Measurements from ENCODE around the gene SMG9. TPM values are rescaled to one million over a fixed set of nuclear protein-coding genes. Genes with fewer than 3 reads are reported as not detected.
"Not testable (repeated sequence)": the region's sequence is repeated elsewhere in the genome, so short reads cannot be mapped to it uniquely, and the experiment has no call there.

SMG9 gene
- total RNA-seq, 1 experiment from 2014 or later: 23.4 TPM

DNA sequence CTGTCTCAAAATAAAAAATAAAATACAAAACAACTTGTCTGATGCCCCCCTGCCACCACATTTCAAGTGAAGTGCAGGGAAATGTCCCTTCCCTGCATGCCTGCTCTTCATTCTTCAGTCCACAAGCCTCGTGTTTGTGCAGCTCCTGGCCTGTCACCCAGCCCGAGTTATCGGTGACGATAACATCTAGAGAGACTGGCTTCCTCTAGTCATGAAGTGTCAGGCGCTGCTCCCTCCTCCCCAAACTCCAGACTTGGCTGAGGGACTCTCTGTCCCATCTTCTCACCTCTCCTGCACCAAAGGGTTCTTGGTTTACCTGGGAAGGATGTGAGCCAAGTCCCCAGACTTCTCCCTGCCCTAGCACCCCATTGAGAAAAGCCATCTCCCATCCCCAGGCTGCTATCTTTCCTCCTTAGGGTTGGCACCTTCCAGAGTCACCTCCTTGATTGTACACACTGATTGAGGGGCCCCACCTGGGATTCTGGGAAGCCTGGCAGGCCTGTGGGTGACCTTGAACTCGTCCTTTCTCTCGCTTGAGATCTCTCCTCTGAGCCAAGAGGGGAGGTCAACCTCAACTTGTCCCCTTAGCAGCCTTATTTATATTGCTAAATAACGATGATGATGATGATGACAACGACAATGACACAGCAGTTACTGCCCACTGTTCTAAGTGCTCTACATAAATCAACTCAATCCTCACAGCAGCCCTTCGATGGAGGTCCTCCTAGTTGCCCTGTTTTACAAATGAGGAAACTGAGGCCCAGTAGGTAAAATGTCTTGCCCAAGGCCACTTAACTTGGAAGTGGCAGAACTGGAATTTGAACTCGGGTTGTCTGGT is 71.7 kb downstream of the SMG9 start:
- DNase-seq (ENCODE audit: low read depth): no peak
- in situ Hi-C loops (cut with HindIII; ENCODE audit: low pct_unique_long_range_greater_than_20kb, low sequenced_read_pairs): no loop called here

DNA sequence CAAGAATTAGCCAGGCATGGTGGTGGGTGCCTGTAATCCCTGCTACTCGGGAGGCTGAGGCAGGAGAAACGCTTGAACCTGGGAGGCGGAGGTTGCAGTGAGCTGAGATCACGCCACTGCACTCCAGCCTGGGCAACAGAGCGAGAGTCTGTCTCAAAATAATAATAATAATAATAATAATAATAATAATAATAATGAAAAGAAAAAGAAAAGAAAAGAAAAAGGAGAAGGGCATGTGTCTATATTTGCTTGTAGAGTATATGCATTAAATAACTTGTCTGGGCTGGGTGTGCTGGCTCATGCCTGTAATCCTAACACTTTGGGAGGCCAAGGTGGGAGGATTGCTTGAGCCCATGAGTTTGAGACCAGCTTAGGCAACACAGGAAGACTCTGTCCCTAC is 72.5 kb downstream of the SMG9 start:
- in situ Hi-C loops (cut with HindIII; ENCODE audit: low pct_unique_long_range_greater_than_20kb, low sequenced_read_pairs); DNase-seq (ENCODE audit: low read depth): not testable (repeated sequence)

DNA sequence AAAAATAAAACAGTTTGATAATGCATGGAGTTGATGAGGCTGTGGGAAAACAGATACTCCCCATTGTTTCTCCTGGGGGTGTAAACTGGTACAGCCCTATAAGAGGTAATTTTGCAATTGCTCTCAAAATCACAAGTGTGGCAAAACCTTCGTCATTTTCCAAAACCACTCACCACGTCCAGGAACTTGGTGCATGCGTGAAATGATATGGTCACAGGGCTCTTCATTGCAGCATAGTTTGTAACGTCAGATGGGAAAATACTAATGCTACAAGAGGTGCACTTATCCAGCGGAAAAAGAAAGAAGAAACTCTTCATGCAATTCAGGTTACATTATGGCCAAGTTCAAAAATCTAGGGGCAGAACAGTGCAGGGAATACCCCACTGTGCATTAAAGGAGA is 72.9 kb downstream of the SMG9 start:
- in situ Hi-C loops (cut with HindIII; ENCODE audit: low pct_unique_long_range_greater_than_20kb, low sequenced_read_pairs): no loop called here
- no peak for DNase-seq (ENCODE audit: low read depth)

DNA sequence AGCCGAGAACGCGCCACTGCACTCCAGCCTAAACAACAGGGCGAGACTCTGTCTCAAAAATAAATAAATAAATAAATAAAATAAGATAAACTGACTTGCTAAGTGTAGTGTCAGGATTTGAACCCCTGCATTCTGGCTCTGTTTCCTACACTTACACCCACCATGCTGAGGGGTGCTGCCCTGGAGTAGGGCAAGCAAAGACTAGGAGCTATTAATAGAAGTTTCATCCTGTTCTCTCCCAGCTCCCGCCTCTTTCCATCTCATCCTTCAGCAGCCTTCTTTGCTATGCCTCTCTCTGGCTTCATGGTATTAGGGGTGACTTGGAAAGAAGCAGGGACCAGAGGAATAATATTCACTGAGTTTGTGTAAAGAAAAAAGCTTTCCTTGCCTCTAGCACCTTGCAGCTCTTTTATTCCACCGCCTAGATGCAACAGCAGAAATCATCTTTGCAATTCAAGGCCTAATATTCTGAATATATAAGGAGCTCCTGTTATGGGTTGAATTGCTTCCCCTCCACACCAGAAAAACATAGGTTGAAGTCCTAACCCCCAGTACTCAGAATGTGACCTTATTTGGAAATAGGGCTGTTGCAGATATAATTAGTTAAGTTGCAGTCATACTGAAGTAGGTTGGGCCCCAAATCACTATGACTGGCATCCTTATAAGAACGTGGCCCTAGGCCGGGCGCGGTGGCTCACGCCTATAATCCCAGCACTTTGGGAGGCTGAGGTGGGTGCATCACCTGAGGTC is 76.1 kb downstream of the SMG9 start:
- in situ Hi-C loops (cut with HindIII; ENCODE audit: low pct_unique_long_range_greater_than_20kb, low sequenced_read_pairs): no loop called here
- DNase-seq (ENCODE audit: low read depth): no peak

Other genes with a start within 250 kb of the SMG9 start
- 206 and 293 TPM in 2 replicates for gene ETHE1, start 227.8 kb downstream of the SMG9 start, total RNA-seq (2014; rRNA removed; shearing (Covaris generic); ENCODE audit: low replicate concordance)
- gene ZNF575, start 221.8 kb downstream of the SMG9 start, total RNA-seq (2014; rRNA removed; shearing (Covaris generic); ENCODE audit: low replicate concordance): not detected in 2 replicates
- 53.5 and 73.0 TPM in 2 replicates for gene XRCC1, start 179.4 kb downstream of the SMG9 start, total RNA-seq (2014; rRNA removed; shearing (Covaris generic); ENCODE audit: low replicate concordance)
- 1.7 TPM in 1 of 2 replicates, not detected in the other for gene PINLYP, start 179.2 kb downstream of the SMG9 start, total RNA-seq (2014; rRNA removed; shearing (Covaris generic); ENCODE audit: low replicate concordance)
- gene IRGQ, start 158.8 kb downstream of the SMG9 start, total RNA-seq (2014; rRNA removed; shearing (Covaris generic); ENCODE audit: low replicate concordance): 17.3 and 42.1 TPM in 2 replicates
- gene ZNF576, start 158.4 kb downstream of the SMG9 start, total RNA-seq (2014; rRNA removed; shearing (Covaris generic); ENCODE audit: low replicate concordance): 43.9 and 55.1 TPM in 2 replicates
- gene SRRM5, start 142.9 kb downstream of the SMG9 start, total RNA-seq (2014; rRNA removed; shearing (Covaris generic); ENCODE audit: low replicate concordance): not detected in 2 replicates
- gene ZNF428, start 135.3 kb downstream of the SMG9 start, total RNA-seq (2014; rRNA removed; shearing (Covaris generic); ENCODE audit: low replicate concordance): 125 and 136 TPM in 2 replicates
- gene CADM4, start 115.1 kb downstream of the SMG9 start, total RNA-seq (2014; rRNA removed; shearing (Covaris generic); ENCODE audit: low replicate concordance): 15.0 and 16.7 TPM in 2 replicates
- gene PLAUR, start 84.8 kb downstream of the SMG9 start, total RNA-seq (2014; rRNA removed; shearing (Covaris generic); ENCODE audit: low replicate concordance): 43.4 and 82.3 TPM in 2 replicates
- not detected in 2 replicates for gene IRGC, start 38.9 kb downstream of the SMG9 start, total RNA-seq (2014; rRNA removed; shearing (Covaris generic); ENCODE audit: low replicate concordance)
- 10.7 and 15.4 TPM in 2 replicates for gene KCNN4, start 26.0 kb upstream of the SMG9 start, total RNA-seq (2014; rRNA removed; shearing (Covaris generic); ENCODE audit: low replicate concordance)
- gene LYPD5, start 47.5 kb upstream of the SMG9 start, total RNA-seq (2014; rRNA removed; shearing (Covaris generic); ENCODE audit: low replicate concordance): 9.5 TPM in 1 of 2 replicates, not detected in the other
- gene ZNF283, start 72.4 kb upstream of the SMG9 start, total RNA-seq (2014; rRNA removed; shearing (Covaris generic); ENCODE audit: low replicate concordance): 3.4 and 3.6 TPM in 2 replicates
- gene ZNF404, start 129.0 kb upstream of the SMG9 start, total RNA-seq (2014; rRNA removed; shearing (Covaris generic); ENCODE audit: low replicate concordance): not detected in 2 replicates
- 25.6 and 31.6 TPM in 2 replicates for gene ZNF45, start 180.3 kb upstream of the SMG9 start, total RNA-seq (2014; rRNA removed; shearing (Covaris generic); ENCODE audit: low replicate concordance)
- gene ZNF221, start 196.3 kb upstream of the SMG9 start, total RNA-seq (2014; rRNA removed; shearing (Covaris generic); ENCODE audit: low replicate concordance): 2.7 and 20.4 TPM in 2 replicates
- 10.3 and 13.5 TPM in 2 replicates for gene ZNF155, start 229.2 kb upstream of the SMG9 start, total RNA-seq (2014; rRNA removed; shearing (Covaris generic); ENCODE audit: low replicate concordance)
- 4.8 and 6.9 TPM in 2 replicates for gene ZNF230, start 248.0 kb upstream of the SMG9 start, total RNA-seq (2014; rRNA removed; shearing (Covaris generic); ENCODE audit: low replicate concordance)